Endothelial cell (in vitro differentiated cells): ENCODE data around the gene TRHDE. TPM values are rescaled to one million over a fixed set of nuclear protein-coding genes. Genes with fewer than 3 reads are reported as not detected.
"Not testable (repeated sequence)": the region's sequence is repeated elsewhere in the genome, so short reads cannot be mapped to it uniquely, and the experiment has no call there.

Experiments
- DNase-seq: peaks from one replicate; pipeline ENCODE4 v3.0.0; 2021; ENCODE audit warnings: low spot score
- H3K27ac Mint-ChIP-seq: one replicate; pipeline ENCODE4 v1.8.0; 2021; ENCODE audit warnings: mixed read lengths, inconsistent platforms; ENCODE audit not compliant: unreplicated experiment
- H3K27me3 Mint-ChIP-seq: one replicate; pipeline ENCODE4 v1.8.0; 2021; ENCODE audit warnings: mild to moderate bottlenecking, moderate library complexity, mixed read lengths, inconsistent platforms; ENCODE audit not compliant: unreplicated experiment
- H3K36me3 Mint-ChIP-seq: one replicate; pipeline ENCODE4 v1.8.0; 2021; ENCODE audit warnings: mild to moderate bottlenecking, low read depth, mixed read lengths, inconsistent platforms; ENCODE audit not compliant: unreplicated experiment
- H3K4me1 Mint-ChIP-seq: one replicate; pipeline ENCODE4 v1.8.0; 2021; ENCODE audit warnings: mild to moderate bottlenecking, mixed read lengths, inconsistent platforms; ENCODE audit not compliant: unreplicated experiment
- H3K4me3 Mint-ChIP-seq: one replicate; pipeline ENCODE4 v1.8.0; 2021; ENCODE audit warnings: mild to moderate bottlenecking, mixed read lengths, inconsistent platforms; ENCODE audit not compliant: unreplicated experiment
- H3K9me3 Mint-ChIP-seq: one replicate; pipeline ENCODE4 v1.8.0; 2021; ENCODE audit warnings: mixed read lengths, inconsistent platforms; ENCODE audit not compliant: unreplicated experiment
- CTCF ChIP-seq: fragments of 200-600 bp; sonication (generic); IDR thresholded peaks from one replicate; pipeline ENCODE4 v1.5.0; 2021; ENCODE audit warnings: antibody characterized with exemption; ENCODE audit not compliant: unreplicated experiment
- total RNA-seq: library from RNA; stranded (reverse); fragmentation: NEBNext Ultra II Directional; extraction: Animal tissue kit (Norgen Biotek cat#: 25700); gene quantifications from one replicate; pipeline ENCODE4 v1.2.1, GENCODE V29; 2021; ENCODE audit not compliant: unreplicated experiment

TRHDE gene
- total RNA-seq, 1 donor from 2014 or later, result 0.54 TPM

GRCh38 chr12:72658615-72659014, 386.4 kb downstream of the TRHDE start:
- no peaks in the 10 kb centered on the region for H3K27me3 Mint-ChIP-seq
- no peak overlapping the region for H3K4me3 Mint-ChIP-seq
- no peaks in the 10 kb centered on the region for H3K4me1 Mint-ChIP-seq
- H3K36me3 Mint-ChIP-seq, result no peaks in the 10 kb centered on the region
- TF ChIP-seq CTCF, result no peak
- no peak for DNase-seq
- no peaks in the 10 kb centered on the region for H3K9me3 Mint-ChIP-seq
- H3K27ac Mint-ChIP-seq, result no peak overlapping the region

- H3K27ac Mint-ChIP-seq, H3K9me3 Mint-ChIP-seq, H3K27me3 Mint-ChIP-seq, DNase-seq, H3K4me1 Mint-ChIP-seq, H3K4me3 Mint-ChIP-seq, H3K36me3 Mint-ChIP-seq: not testable (repeated sequence)
These were observed 388.0 kb downstream of the TRHDE start for GRCh38 chr12:72660174-72660573.

GRCh38 chr12:72673853-72674252, 401.7 kb downstream of the TRHDE start:
- H3K27ac Mint-ChIP-seq, result no peak overlapping the region
- H3K36me3 Mint-ChIP-seq, result no peaks in the 10 kb centered on the region
- H3K9me3 Mint-ChIP-seq, result no peaks in the 10 kb centered on the region
- no peak for TF ChIP-seq CTCF
- no peak overlapping the region for H3K4me3 Mint-ChIP-seq
- peaks cover 16% of the 10 kb centered on the region for H3K4me1 Mint-ChIP-seq
- peaks cover 1% of the 10 kb centered on the region for H3K27me3 Mint-ChIP-seq
- no peak for DNase-seq

GRCh38 chr12:72676556-72676955, 404.4 kb downstream of the TRHDE start:
- DNase-seq, result no peak
- Mint-ChIP-seq H3K27ac (no peak overlapping the region), H3K4me3 (no peak overlapping the region), H3K4me1 (peaks cover 16% of the 10 kb centered on the region), H3K27me3 (peaks cover 1% of the 10 kb centered on the region), H3K36me3 (no peaks in the 10 kb centered on the region), H3K9me3 (no peaks in the 10 kb centered on the region)
- TF ChIP-seq CTCF, result no peak

- H3K27ac Mint-ChIP-seq, result no peak overlapping the region
- H3K4me1 Mint-ChIP-seq, result peaks cover 16% of the 10 kb centered on the region
- H3K4me3 Mint-ChIP-seq, result no peak overlapping the region
- H3K27me3 Mint-ChIP-seq, result peaks cover 1% of the 10 kb centered on the region
- no peaks in the 10 kb centered on the region for H3K36me3 Mint-ChIP-seq
- no peak for TF ChIP-seq CTCF
- H3K9me3 Mint-ChIP-seq, result no peaks in the 10 kb centered on the region
- no peak for DNase-seq
These were observed 405.0 kb downstream of the TRHDE start for GRCh38 chr12:72677139-72677538.

- no peaks in the 10 kb centered on the region for H3K9me3 Mint-ChIP-seq
- peaks cover 1% of the 10 kb centered on the region for H3K27me3 Mint-ChIP-seq
- H3K36me3 Mint-ChIP-seq, result no peaks in the 10 kb centered on the region
- peak overlapping the region; percentile 14 for H3K27ac Mint-ChIP-seq
- peaks cover 16% of the 10 kb centered on the region for H3K4me1 Mint-ChIP-seq
- no peak overlapping the region for H3K4me3 Mint-ChIP-seq
- DNase-seq, result no peak
- no peak for TF ChIP-seq CTCF
These were observed 405.7 kb downstream of the TRHDE start for GRCh38 chr12:72677846-72678245.
